HG03342 (cell line): ENCODE results near the gene REP15.
"Not testable (repeated sequence)": the region's sequence is repeated elsewhere in the genome, so short reads cannot be mapped to it uniquely, and the experiment has no call there.

Source experiments
- ATAC-seq: cut with Tn5 transposase; IDR thresholded peaks from one replicate; pipeline ENCODE4 v1.9.1; 2021; ENCODE audit warnings: mild to moderate bottlenecking, moderate library complexity; ENCODE audit not compliant: unreplicated experiment

REP15 gene, protein sequence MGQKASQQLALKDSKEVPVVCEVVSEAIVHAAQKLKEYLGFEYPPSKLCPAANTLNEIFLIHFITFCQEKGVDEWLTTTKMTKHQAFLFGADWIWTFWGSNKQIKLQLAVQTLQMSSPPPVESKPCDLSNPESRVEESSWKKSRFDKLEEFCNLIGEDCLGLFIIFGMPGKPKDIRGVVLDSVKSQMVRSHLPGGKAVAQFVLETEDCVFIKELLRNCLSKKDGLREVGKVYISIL

DNA sequence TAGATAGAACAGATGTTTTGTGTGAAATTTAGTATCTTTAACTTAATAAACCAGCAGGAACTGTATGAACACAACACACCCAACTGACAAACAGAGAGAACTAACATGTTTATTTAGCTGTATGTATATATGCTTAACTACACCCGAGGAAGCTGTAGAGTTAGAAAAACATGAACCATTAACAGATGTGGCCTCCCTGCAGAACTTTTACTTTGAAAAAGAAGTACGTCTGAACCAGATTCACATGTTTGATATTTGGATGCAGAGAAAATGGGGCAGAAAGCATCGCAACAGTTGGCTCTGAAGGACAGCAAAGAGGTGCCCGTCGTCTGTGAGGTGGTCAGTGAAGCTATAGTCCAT is at the start of gene REP15:
Gene REP15 (plus strand): TSS at position 155 of the 360 bp plus-strand sequence. CDS start 116 bp downstream, at position 271.
- ATAC-seq, result no peak

GRCh38 chr12:27650011-27650410 is 46.2 kb upstream of the REP15 start:
- ATAC-seq, result no peak

- ATAC-seq, result no peak
These were observed 45.0 kb upstream of the REP15 start for GRCh38 chr12:27651201-27651600.

DNA sequence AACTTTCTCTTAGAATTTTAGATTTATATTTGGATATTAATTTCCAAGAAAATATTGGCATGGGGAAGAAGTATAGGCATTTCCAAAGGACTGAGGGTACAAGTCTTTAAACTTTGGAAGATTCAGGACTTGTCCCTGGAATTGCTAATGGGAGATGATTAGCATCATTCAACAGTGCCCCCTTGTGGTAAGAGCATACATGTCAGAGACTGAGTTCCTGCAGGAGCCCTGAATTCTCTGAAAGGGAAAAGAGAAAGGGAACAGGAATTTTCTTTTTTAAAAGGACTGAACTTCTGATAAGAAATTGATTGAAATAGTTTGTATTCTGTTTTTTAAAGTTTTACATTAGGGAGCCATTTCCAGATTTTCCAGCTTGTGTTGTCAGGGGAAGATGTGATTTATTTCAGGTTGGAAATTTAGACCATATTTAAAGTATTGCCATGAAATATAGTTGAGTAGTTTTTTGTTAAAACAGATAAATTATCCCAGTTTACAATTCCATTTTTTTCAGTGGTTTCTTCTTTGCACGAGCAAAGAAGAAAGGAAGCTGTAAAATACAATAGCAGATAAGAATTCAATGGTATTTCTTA is 44.0 kb upstream of the REP15 start:
- ATAC-seq, result no peak

- ATAC-seq, result no peak
These were observed 42.6 kb upstream of the REP15 start for GRCh38 chr12:27653661-27654060.

- ATAC-seq, result not testable (repeated sequence)
These were observed 40.8 kb upstream of the REP15 start for GRCh38 chr12:27655476-27655875.

DNA sequence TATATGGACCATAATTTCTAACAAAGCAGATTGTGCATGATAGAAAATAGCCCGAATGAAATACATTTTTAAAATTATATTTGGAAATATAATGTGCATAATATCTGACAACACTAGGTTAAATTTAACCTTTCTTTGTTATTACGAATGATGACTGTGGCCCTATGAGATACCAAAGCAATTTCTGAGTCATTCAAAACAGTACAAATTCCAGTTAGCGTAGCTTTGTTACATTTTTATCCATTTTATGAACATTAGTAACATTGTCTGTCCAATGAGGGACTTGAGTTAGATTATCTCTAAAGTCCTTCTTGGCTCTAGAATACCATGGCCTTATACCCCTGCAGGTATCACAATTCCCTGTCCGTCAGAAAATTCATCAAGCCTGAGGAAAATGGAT is 39.0 kb upstream of the REP15 start:
- no peak for ATAC-seq

DNA sequence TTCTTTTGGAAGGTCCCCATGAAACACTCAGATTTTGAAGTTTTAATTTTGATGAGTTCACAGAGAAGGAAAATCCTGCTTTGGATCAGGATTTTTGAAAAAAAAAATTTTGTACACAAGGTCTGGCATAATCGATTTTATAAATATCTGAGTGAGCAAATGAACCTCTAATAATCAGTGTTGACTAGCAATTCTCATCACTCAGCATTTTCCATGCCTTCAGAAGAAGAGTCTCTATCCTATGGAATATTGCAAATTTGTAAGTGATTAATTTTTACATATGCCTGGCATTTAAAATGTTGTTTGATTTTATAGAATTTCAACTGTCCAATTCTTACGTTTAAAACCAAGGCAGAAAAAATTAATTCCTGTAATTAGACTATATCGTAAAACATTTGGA is 30.5 kb upstream of the REP15 start:
- ATAC-seq, result no peak

DNA sequence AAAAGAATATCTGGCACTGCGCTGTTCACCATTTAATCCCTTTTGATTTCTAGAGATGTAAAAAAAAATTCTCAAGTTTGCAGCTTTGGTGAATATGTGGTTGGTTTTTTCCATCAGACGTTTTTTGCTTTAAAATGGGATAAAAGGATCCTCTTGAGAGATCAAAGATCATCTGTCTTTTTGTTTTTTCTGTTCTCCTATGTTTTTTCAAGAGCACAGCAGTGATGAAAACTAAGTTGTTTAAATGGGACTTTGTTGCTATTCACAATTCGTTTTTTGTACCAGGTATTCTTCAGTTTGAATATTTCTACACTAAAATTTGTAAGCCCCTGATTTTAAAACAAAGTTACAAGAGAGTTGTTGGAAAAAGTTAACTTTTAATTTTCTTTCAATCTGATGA is 29.7 kb upstream of the REP15 start:
- no peak for ATAC-seq

DNA sequence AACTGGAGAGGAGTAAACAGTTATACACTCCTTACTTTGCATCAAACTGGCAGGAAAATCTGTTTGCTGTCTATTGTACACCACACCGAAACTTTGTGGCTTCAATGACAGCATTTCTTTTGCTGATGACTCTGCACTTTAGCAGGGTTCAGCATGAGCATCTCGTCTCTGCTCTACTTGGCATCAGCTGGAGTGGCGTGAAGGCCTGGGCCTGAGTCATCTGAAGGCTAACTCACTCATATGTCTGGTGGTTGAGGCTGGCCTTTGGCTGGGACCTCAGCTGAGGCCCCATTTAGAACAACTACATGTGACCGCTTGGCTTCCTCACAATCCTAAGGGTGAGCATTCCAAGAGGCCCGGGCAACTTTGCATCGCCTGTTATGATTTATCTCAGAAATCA is 28.7 kb upstream of the REP15 start:
- no peak for ATAC-seq

DNA sequence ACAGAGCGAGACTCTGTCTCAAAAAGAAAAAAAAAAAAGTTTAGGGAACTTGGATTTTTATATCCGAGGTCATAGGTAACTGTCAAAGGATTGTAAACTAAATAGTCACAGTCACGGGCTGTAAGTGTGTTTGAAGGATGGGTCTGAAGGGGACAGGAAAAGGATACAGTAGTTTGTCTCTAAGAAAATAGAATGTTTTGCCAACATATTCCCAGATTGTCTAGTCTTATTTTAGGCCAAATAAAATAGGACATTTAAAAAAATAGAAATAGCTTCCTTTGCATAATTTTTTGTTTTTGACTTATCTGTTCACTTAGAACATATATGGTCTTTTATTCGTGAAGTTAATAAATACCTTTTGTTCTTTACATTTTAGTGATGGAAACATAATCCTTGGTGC is 24.2 kb upstream of the REP15 start:
- ATAC-seq, result no peak

GRCh38 chr12:27672643-27673042 is 23.6 kb upstream of the REP15 start:
- no peak for ATAC-seq

- ATAC-seq, result no peak
These were observed 23.0 kb upstream of the REP15 start for GRCh38 chr12:27673101-27673718.

- ATAC-seq, result no peak
These were observed 21.3 kb upstream of the REP15 start for GRCh38 chr12:27674989-27675388.

DNA sequence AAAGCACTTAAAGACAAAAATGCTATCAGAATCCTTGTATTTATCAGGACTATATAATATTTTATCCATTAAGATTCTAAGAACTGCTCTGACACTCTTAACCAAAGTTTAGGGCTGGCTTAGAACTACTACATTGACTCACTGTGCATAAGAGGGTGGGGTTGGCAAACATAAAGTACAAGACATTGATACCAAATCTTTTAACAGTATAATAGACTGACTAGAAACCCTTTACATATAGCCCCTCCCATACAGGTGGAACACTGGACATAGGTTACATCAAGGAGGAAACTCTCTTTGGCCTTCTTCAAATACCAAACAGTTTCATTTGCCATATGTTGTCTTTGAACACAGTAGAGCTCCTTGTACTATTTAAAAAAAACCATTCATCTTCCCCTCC is 15.6 kb upstream of the REP15 start:
- no peak for ATAC-seq

DNA sequence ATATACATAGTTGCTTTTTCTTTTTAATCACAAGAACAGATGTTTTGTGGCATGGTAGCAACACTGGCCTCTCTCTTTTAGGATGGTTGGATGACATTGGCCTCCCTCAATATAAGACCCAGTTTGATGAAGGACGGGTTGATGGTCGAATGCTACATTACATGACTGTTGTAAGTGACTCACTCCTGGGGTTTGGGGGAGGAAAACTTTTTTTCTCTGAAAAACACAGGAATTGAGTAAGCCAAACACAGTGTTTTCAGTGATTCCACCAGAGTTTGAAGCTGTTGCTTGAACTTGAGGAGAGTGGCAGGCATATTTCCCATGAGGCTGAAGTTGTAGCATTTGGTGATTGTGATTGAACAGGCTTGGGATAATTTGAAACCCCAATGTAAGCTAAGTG is 13.7 kb upstream of the REP15 start:
- ATAC-seq, result no peak

GRCh38 chr12:27685274-27685673 is 11.0 kb upstream of the REP15 start:
- ATAC-seq, result no peak

DNA sequence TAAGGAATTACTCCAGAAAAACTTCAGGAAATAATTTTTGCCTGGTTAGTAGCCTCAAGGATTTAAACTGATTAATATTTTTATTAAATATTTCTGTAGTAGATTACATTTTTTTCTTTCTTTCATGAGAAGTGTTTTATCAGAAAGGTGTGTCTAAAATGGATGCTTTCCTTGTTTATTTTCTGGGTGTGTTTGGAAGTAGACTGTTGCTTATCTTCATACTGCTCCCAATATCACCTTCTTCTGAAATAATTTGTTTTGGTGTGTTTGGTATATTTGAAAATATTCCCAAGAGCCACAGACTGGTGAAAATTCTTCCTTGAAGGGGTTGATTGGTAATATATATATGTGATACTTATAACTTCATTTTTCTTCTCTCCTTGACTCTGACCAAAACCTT is 10.1 kb upstream of the REP15 start:
- ATAC-seq, result no peak

DNA sequence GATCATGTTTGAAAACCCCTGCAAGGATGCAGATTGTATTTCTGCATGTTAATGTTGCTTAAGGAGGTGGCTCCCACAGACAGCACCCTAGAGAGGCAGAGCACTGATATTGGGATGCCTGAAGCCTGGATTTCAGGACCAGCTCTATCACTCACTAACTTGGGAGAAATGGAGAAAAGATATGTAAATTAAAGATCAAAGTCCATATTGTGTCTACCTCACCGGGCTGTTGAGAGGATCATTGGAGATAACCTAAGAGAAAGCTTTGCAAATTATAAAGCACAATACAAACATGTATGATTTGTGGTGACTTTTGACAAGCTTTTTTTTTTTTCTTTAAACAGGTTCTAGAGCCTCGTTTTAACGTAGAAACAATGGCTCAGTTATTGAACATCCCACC is 7.6 kb upstream of the REP15 start:
- ATAC-seq, result no peak

- ATAC-seq, result no peak
These were observed 6.6 kb upstream of the REP15 start for GRCh38 chr12:27689558-27690180.

- no peak for ATAC-seq
These were observed 2.8 kb upstream of the REP15 start for GRCh38 chr12:27693403-27693802.
